ENCODE data around the gene ZNF304. TPM values are rescaled to one million over a fixed set of nuclear protein-coding genes. Genes with fewer than 3 reads are reported as not detected.

The ZNF304 gene
- polyA plus RNA-seq, 3 donors, result 0.96 to 2.9 (median 1.0) TPM

DNA sequence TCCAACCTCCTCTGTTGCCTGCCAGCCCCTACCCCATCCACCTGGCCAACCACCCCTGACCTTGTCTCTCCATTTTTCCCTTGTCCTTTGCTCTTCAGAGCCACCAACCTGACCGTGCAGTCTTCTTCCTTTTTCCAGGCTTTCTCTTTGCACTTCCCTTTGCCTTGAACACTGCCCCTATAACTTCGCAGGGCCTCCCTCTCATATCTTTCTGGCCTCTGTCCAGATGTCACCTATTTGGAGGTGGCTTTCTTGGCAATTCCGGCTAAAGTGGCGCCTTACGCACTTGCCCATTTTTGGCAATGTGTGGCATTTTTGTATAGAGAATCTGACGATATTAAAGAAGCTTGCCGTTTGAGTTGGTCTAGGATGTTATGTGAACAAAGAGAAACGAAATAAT is 30.0 kb upstream of the ZNF304 start:
- Histone ChIP-seq H4K20me1 (ENCODE audit: insufficient read depth, low read length) (no peaks in the 10 kb centered on the region), H3K9ac (ENCODE audit: insufficient read depth, low read length, poor library complexity, severe bottlenecking) (peak overlapping the region; percentile 91), H3K9me3 (replicated peaks in 1 of 2; ENCODE audit: control insufficient read depth in 1 of 2, insufficient read depth in 1 of 2, low read length in 2 of 2) (peaks cover 15 to 23% of the 10 kb centered on the region in 2 donors), H3K27ac (ENCODE audit: low read depth in 1 of 2, low read length in 2 of 2) (peak overlapping the region in 1 of 2 donors; percentile 92), H3K4me2 (replicated peaks; ENCODE audit: extremely low read depth, low read length, poor library complexity, severe bottlenecking) (peak overlapping the region; percentile 75), H2AFZ (ENCODE audit: insufficient read depth, low read depth, low read length, poor library complexity, severe bottlenecking) (peak overlapping the region; percentile 92), H3K4me1 (ENCODE audit: control insufficient read depth in 1 of 2, insufficient read depth in 2 of 2, low read length in 2 of 2) (peaks cover 15 to 16% of the 10 kb centered on the region in 2 donors), H3K36me3 (replicated peaks in 1 of 2; ENCODE audit: control insufficient read depth in 1 of 2, insufficient read depth in 2 of 2, low read length in 2 of 2) (peaks cover 27 to 31% of the 10 kb centered on the region in 2 donors), H3K79me2 (ENCODE audit: insufficient read depth, low read length) (peaks cover 22% of the 10 kb centered on the region), H3K4me3 (replicated peaks in 1 of 3; ENCODE audit: low read depth in 2 of 3, low read length in 3 of 3) (peak overlapping the region; percentile 69 to 83 (median 72)), H3K27me3 (ENCODE audit: control insufficient read depth in 2 of 2, insufficient read depth in 2 of 2, low read length in 2 of 2) (peaks cover 17 to 28% of the 10 kb centered on the region in 2 donors)
- H3K27ac Mint-ChIP-seq, result peak overlapping the region; percentile 92 to 99 (median 94)
- H3K36me3 Mint-ChIP-seq, result peaks cover 28 to 32% of the 10 kb centered on the region in 2 donors
- TF ChIP-seq, protein P1, sequence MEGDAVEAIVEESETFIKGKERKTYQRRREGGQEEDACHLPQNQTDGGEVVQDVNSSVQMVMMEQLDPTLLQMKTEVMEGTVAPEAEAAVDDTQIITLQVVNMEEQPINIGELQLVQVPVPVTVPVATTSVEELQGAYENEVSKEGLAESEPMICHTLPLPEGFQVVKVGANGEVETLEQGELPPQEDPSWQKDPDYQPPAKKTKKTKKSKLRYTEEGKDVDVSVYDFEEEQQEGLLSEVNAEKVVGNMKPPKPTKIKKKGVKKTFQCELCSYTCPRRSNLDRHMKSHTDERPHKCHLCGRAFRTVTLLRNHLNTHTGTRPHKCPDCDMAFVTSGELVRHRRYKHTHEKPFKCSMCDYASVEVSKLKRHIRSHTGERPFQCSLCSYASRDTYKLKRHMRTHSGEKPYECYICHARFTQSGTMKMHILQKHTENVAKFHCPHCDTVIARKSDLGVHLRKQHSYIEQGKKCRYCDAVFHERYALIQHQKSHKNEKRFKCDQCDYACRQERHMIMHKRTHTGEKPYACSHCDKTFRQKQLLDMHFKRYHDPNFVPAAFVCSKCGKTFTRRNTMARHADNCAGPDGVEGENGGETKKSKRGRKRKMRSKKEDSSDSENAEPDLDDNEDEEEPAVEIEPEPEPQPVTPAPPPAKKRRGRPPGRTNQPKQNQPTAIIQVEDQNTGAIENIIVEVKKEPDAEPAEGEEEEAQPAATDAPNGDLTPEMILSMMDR (IDR thresholded peaks at IDR 0.05), result no peak
- peaks cover 22 to 27% (median 25%) of the 10 kb centered on the region in 3 donors for H3K27me3 Mint-ChIP-seq (ENCODE audit: low read depth in 3 of 3)
- peaks cover 24% of the 10 kb centered on the region for H3K4me1 Mint-ChIP-seq
- WGBS (ENCODE audit: insufficient coverage), result 50% methylated on average over 4 of the region's 8 CpGs
- H3K9me3 Mint-ChIP-seq, result peaks cover 20 to 59% (median 34%) of the 10 kb centered on the region in 7 donors
- intact Hi-C loops (cut with micrococcal nuclease), result no loop called here
- DNase-seq, result no peak
- peak overlapping the region; percentile 88 to 97 for H3K4me3 Mint-ChIP-seq

DNA sequence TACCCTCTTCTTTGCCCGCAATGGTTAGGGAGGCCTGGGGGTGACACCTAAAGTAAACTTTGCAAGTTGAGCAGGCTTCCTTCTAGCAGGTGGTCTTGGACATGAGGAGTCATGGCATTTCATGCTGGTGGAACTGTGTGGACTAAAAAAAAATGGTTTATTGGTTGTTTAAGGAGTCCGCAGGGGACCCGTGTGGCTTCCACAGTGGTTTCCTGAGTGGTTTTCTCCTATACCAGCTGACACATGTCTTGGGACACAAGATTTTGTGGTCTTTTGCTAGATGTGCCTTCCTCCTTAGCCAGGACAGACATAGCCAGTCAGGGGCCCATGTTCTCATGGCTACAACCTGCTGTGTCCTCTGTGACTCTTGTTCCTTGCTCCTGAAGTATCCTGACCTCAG is 29.3 kb upstream of the ZNF304 start:
- 29% methylated on average over 3 of the region's 3 CpGs for WGBS (ENCODE audit: insufficient coverage)
- no peak overlapping the region for H3K4me3 Mint-ChIP-seq
- H3K4me1 Mint-ChIP-seq, result peaks cover 24% of the 10 kb centered on the region
- TF ChIP-seq, protein P1 (IDR thresholded peaks at IDR 0.05), result no peak
- H3K27ac ChIP-seq (ENCODE audit: low read depth in 1 of 2, low read length in 2 of 2), result no peak overlapping the region
- peaks cover 11 to 22% of the 10 kb centered on the region in 2 donors for H3K27me3 ChIP-seq (ENCODE audit: control insufficient read depth in 2 of 2, insufficient read depth in 2 of 2, low read length in 2 of 2)
- no peak overlapping the region for H3K9ac ChIP-seq (ENCODE audit: insufficient read depth, low read length, poor library complexity, severe bottlenecking)
- no peak for DNase-seq
- peaks cover 17 to 21% (median 21%) of the 10 kb centered on the region in 3 donors for H3K27me3 Mint-ChIP-seq (ENCODE audit: low read depth in 3 of 3)
- H3K36me3 ChIP-seq (replicated peaks in 1 of 2; ENCODE audit: control insufficient read depth in 1 of 2, insufficient read depth in 2 of 2, low read length in 2 of 2), result peaks cover 32 to 38% of the 10 kb centered on the region in 2 donors
- H4K20me1 ChIP-seq (ENCODE audit: insufficient read depth, low read length), result no peaks in the 10 kb centered on the region
- H3K27ac Mint-ChIP-seq, result no peak overlapping the region
- intact Hi-C loops (cut with micrococcal nuclease), result no loop called here
- peaks cover 22% of the 10 kb centered on the region for H3K79me2 ChIP-seq (ENCODE audit: insufficient read depth, low read length)
- H3K4me3 ChIP-seq (replicated peaks in 1 of 3; ENCODE audit: low read depth in 2 of 3, low read length in 3 of 3), result peak overlapping the region in 1 of 3 experiments; percentile 83
- H2AFZ ChIP-seq (ENCODE audit: insufficient read depth, low read depth, low read length, poor library complexity, severe bottlenecking), result no peak overlapping the region
- H3K4me2 ChIP-seq (replicated peaks; ENCODE audit: extremely low read depth, low read length, poor library complexity, severe bottlenecking), result no peak overlapping the region
- H3K4me1 ChIP-seq (ENCODE audit: control insufficient read depth in 1 of 2, insufficient read depth in 2 of 2, low read length in 2 of 2), result peaks cover 15 to 16% of the 10 kb centered on the region in 2 donors
- peaks cover 20 to 64% (median 40%) of the 10 kb centered on the region in 7 donors for H3K9me3 Mint-ChIP-seq
- H3K9me3 ChIP-seq (replicated peaks in 1 of 2; ENCODE audit: control insufficient read depth in 1 of 2, insufficient read depth in 1 of 2, low read length in 2 of 2), result peaks cover 17 to 29% of the 10 kb centered on the region in 2 donors
- peaks cover 34 to 38% of the 10 kb centered on the region in 2 donors for H3K36me3 Mint-ChIP-seq
